WERI-Rb-1 (cell line): ENCODE data around the gene SSTR3.
A peak's percentile ranks its signal among the peaks of the same experiment; 100 is the strongest.

Experiments
- DNase-seq: peaks from one replicate; pipeline ENCODE4 v3.0.0-alpha.2; 2020
- H3K27ac ChIP-seq: fragments of 250-450 bp; sonication (Bioruptor Pico); 2 replicates; pipeline ENCODE4 v1.5.1; 2020; ENCODE audit warnings: mild to moderate bottlenecking, moderate library complexity
- H3K27me3 ChIP-seq: fragments of 250-450 bp; sonication (Bioruptor Pico); 2 replicates; pipeline ENCODE4 v1.5.1; 2021; ENCODE audit warnings: mild to moderate bottlenecking, low read depth, moderate library complexity; ENCODE audit not compliant: insufficient read depth, severe bottlenecking
- H3K36me3 ChIP-seq: fragments of 250-450 bp; sonication (Bioruptor Pico); 2 replicates; pipeline ENCODE4 v1.5.1; 2020; ENCODE audit warnings: mild to moderate bottlenecking, moderate library complexity
- H3K4me3 ChIP-seq: 2 replicates; pipeline ENCODE4 v1.5.1; 2011; ENCODE audit warnings: low read depth, mild to moderate bottlenecking, control low read depth, low read length
- H3K9me3 ChIP-seq: fragments of 250-450 bp; sonication (Bioruptor Pico); 2 replicates; pipeline ENCODE4 v1.5.1; 2021; ENCODE audit warnings: mild to moderate bottlenecking, moderate library complexity; ENCODE audit not compliant: severe bottlenecking
- TF ChIP-seq, protein P1 (sequence below): IDR thresholded peaks from 2 replicates; pipeline ENCODE4 v1.5.1; 2011; ENCODE audit warnings: low read depth, mild to moderate bottlenecking, control low read depth, inconsistent platforms, low read length

The SSTR3 gene

DNA sequence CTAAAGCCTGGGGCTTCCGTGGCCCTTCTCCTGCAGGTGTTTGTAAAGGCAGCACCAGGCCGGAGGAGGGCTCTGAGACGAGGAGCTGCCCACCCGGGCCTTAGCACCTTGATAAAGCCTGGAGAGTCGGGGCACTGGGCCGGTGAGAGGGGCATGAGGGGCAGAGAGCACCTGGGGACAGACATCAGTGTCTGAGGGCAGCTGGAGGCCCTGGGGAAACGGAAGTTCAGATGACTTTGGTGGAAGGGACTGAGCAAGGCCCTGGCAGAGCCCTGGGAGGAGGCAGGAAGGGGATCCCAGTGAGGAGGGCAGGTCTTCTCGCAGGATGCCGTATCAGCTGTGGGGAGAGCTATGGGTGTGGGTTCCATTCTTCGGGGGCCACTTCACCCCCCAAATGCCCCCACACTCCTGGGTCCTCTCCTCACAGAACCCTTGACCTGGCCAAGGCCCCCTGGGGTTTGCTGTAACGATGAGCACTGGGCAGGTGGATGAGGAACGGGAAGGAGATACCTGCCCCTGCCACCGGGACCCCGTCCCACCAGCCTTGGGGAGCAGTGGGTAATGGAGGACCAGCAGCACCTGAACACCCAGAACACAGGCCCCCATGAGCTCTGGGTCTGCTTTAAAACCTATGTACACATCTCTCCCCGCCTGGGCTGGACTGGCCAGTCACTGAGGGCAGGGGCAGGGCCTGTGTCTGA lies 31.6 kb downstream of the SSTR3 start:
- Histone ChIP-seq H3K27me3 (no peaks in the 10 kb centered on the region), H3K9me3 (no peaks in the 10 kb centered on the region), H3K4me3 (no peak overlapping the region), H3K36me3 (no peaks in the 10 kb centered on the region), H3K27ac (no peak overlapping the region)
- TF ChIP-seq, protein P1, sequence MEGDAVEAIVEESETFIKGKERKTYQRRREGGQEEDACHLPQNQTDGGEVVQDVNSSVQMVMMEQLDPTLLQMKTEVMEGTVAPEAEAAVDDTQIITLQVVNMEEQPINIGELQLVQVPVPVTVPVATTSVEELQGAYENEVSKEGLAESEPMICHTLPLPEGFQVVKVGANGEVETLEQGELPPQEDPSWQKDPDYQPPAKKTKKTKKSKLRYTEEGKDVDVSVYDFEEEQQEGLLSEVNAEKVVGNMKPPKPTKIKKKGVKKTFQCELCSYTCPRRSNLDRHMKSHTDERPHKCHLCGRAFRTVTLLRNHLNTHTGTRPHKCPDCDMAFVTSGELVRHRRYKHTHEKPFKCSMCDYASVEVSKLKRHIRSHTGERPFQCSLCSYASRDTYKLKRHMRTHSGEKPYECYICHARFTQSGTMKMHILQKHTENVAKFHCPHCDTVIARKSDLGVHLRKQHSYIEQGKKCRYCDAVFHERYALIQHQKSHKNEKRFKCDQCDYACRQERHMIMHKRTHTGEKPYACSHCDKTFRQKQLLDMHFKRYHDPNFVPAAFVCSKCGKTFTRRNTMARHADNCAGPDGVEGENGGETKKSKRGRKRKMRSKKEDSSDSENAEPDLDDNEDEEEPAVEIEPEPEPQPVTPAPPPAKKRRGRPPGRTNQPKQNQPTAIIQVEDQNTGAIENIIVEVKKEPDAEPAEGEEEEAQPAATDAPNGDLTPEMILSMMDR: no peak
- no peak for DNase-seq

DNA sequence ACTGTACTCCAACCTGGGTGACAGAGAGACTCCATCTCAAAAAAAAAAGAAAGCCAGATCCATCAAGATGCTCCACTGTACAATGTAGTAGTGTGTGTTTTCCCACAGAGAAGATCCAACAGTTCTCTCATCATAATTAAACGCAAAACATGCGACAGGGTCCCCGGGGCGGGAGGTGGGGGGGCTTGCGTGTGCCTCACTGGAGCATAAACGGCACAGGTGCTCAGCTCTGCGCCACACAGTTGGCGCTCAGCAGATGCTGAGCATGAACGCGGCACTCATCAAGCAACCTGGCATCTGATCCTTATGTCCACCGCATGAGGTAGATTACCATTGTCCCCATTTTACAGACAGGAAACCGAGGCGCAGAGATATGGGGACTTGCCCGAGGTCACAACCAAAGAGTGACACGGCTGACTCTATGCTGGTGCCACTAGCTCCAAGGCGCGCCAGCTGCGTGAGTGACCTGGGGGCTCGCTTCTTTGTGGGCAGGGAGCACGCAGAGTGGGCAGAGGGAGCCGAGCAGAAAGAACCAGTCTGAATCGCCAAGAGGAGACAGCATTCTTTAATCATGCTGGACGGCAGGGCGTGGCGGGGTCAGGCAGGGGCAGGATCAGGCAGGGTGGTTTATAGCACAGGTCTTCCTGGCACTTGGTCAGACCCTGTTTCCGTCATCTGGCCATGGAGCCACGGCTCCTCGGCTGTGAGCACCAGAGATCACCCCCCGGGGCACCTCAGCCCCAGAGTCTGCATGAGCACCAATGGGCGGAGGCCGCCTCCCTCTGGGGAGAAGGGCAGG lies 32.5 kb downstream of the SSTR3 start:
- H3K4me3 ChIP-seq: no peak overlapping the region

GRCh38 chr22:37179126-37179470 lies 33.2 kb downstream of the SSTR3 start:
- H3K27me3 ChIP-seq: no peaks in the 10 kb centered on the region
- DNase-seq: no peak
- TF ChIP-seq, protein P1: no peak
- H3K36me3 ChIP-seq: no peaks in the 10 kb centered on the region
- peaks cover 2% of the 10 kb centered on the region for H3K9me3 ChIP-seq
- no peak overlapping the region for H3K4me3 ChIP-seq
- H3K27ac ChIP-seq: no peak overlapping the region

More for the DNA sequence above, 32.5 kb downstream of the SSTR3 start:
- TF ChIP-seq, protein P1: no peak
- DNase-seq: no peak
- H3K9me3 ChIP-seq: peaks cover under 1% of the 10 kb centered on the region
- H3K36me3 ChIP-seq: no peaks in the 10 kb centered on the region
- H3K27ac ChIP-seq: no peak overlapping the region
- no peaks in the 10 kb centered on the region for H3K27me3 ChIP-seq

GRCh38 chr22:37178350-37179125 lies 33.7 kb downstream of the SSTR3 start:
- TF ChIP-seq, protein P1: no peak
- H3K4me3 ChIP-seq: no peak overlapping the region
- H3K36me3 ChIP-seq: no peaks in the 10 kb centered on the region
- peak; percentile 42 for DNase-seq
- H3K9me3 ChIP-seq: peaks cover 2% of the 10 kb centered on the region
- H3K27me3 ChIP-seq: no peaks in the 10 kb centered on the region
- peak overlapping the region; percentile 29 for H3K27ac ChIP-seq

- Histone ChIP-seq H3K4me3 (no peak overlapping the region), H3K27ac (no peak overlapping the region), H3K9me3 (peaks cover 2% of the 10 kb centered on the region), H3K27me3 (no peaks in the 10 kb centered on the region), H3K36me3 (no peaks in the 10 kb centered on the region)
- DNase-seq: no peak
- TF ChIP-seq, protein P1: no peak
Observed at GRCh38 chr22:37177755-37178154, 34.5 kb downstream of the SSTR3 start.
